Natural killer cell (primary cell): ENCODE results near the gene POLG. TPM values are rescaled to one million over a fixed set of nuclear protein-coding genes. Genes with fewer than 3 reads are reported as not detected.

Experiments used
- ATAC-seq, 3 donors: fragments of 150-1000 bp in 2 of 3; fragments of 200-7000 bp in 1 of 3; cut with Tn5 transposase; 1 replicate in 1 of 3; 2 replicates in 2 of 3; pipeline ENCODE4 v1.10.0; 2021; ENCODE audit warnings: mild to moderate bottlenecking in 2 of 3, moderate library complexity in 2 of 3
- DNase-seq, 2 donors: peaks; one replicate each; pipeline versions ENCODE4 v3.0.0 to v3.0.0-alpha.2; 2013 to 2021; ENCODE audit warnings: mixed read lengths in 1 of 2
- H3K27ac ChIP-seq: one replicate; pipeline ENCODE4 v1.5.1; 2013; ENCODE audit warnings: mild to moderate bottlenecking, low read length
- H3K27me3 ChIP-seq: one replicate; pipeline ENCODE4 v1.6.1; 2013; ENCODE audit warnings: low read length; ENCODE audit not compliant: control insufficient read depth, insufficient read depth
- H3K36me3 ChIP-seq: one replicate; pipeline ENCODE4 v1.6.1; 2013; ENCODE audit warnings: low read length; ENCODE audit not compliant: control insufficient read depth, insufficient read depth
- H3K4me1 ChIP-seq: one replicate; pipeline ENCODE4 v1.6.1; 2013; ENCODE audit warnings: low read length; ENCODE audit not compliant: control insufficient read depth, insufficient read depth
- H3K4me3 ChIP-seq: one replicate; pipeline ENCODE4 v1.5.1; 2013; ENCODE audit warnings: low read length
- H3K9me3 ChIP-seq: one replicate; pipeline ENCODE4 v1.6.1; 2013; ENCODE audit warnings: low read length; ENCODE audit not compliant: control insufficient read depth, insufficient read depth
- H3K27ac Mint-ChIP-seq, 2 donors: one replicate each; pipeline ENCODE4 v1.8.0; 2022; ENCODE audit warnings: mild to moderate bottlenecking in 2 of 2, mixed read lengths in 2 of 2, moderate library complexity in 1 of 2
- H3K27me3 Mint-ChIP-seq, 2 donors: one replicate each; pipeline ENCODE4 v1.8.0; 2022; ENCODE audit warnings: low read depth in 2 of 2, mixed read lengths in 2 of 2
- H3K36me3 Mint-ChIP-seq: one replicate; pipeline ENCODE4 v1.8.0; 2022; ENCODE audit warnings: mixed read lengths
- H3K4me1 Mint-ChIP-seq, 2 donors: one replicate each; pipeline ENCODE4 v1.8.0; 2022; ENCODE audit warnings: mixed read lengths in 2 of 2
- H3K4me3 Mint-ChIP-seq: one replicate; pipeline ENCODE4 v1.8.0; 2022; ENCODE audit warnings: mild to moderate bottlenecking, moderate library complexity, mixed read lengths
- H3K9me3 Mint-ChIP-seq, 2 donors: one replicate each; pipeline ENCODE4 v1.8.0; 2022; ENCODE audit warnings: mixed read lengths in 2 of 2
- WGBS: methylation state at CpG from one replicate; pipeline ENCODE4 v1.1.7; 2013; ENCODE audit warnings: missing lambda C conversion rate; ENCODE audit not compliant: insufficient coverage; 5-methylcytosine and 5-hydroxymethylcytosine counted together
- intact Hi-C: fragments of 100-400 bp; cut with micrococcal nuclease; formaldehyde crosslinking; loops from one replicate; pipeline ENCODE4 v1.14.2; 2022
- total RNA-seq, 4 donors: library from RNA; stranded (reverse); fragments of 120-200 nt in 1 of 4; gene quantifications; one replicate each; pipeline versions ENCODE4 v1.2.3 to v1.2.4, GENCODE V29; 2013 to 2022
- TF ChIP-seq, protein P1 (sequence below): fragments of 200-600 bp; IDR thresholded peaks from one replicate; pipeline ENCODE4 v1.8.0; 2022; ENCODE audit warnings: antibody characterized with exemption

The POLG gene
- 100 to 1,000 TPM; 205 to 253 (median 238) TPM for total RNA-seq
- 107 TPM for total RNA-seq (2013)

DNA sequence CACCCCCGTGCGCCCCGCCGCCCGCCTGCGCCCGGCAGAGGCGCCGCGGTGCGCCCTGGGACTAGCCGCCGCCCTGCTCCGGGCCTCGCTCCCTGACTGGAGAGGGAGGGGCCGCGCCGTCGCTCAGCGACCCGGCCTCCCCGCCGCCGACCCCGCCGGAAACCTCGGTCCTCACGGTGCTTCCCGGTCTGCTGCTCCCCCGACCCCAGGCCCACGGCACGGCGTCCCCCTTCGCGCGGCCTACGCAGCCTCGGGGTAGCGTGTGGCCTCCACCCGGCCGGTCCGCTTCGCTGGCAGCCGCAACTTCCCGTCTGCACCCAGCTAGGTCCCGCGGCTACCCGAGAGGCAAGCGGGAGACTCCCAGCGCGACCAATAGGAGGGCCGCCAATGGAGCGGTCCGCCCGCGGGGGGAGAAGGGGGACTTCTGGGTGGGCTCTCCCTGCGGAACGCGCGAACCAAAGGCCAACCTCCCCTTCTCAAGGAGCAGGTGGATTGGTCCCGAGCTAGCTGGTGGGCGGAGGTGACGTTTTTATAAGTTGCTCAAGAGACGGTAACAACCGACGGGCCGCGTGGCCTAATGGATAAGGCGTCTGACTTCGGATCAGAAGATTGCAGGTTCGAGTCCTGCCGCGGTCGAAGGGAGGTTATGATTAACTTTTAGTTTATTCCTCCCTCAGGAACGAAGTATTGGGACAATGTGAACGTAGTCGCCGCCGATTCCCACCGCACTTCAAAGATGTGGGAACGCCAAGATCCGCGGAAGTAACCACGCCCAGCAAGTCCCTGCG lies at the start of gene POLG:
POLG (minus strand) TSS at position 315 of the 788 bp plus-strand sequence. CDS start 1,070 bp downstream, outside the sequence.
- no peaks in the 10 kb centered on the region for H3K9me3 ChIP-seq
- WGBS, result 0% methylated on average over 85 of the region's 85 CpGs
- peaks cover 18% of the 10 kb centered on the region for H3K36me3 Mint-ChIP-seq
- H3K4me1 ChIP-seq, result peaks cover 50% of the 10 kb centered on the region
- H3K27me3 Mint-ChIP-seq, result peaks cover 0 to 3% of the 10 kb centered on the region in 2 donors
- peaks cover 32% of the 10 kb centered on the region for H3K36me3 ChIP-seq
- peak within 1 kb of the TSS; percentile 66 for H3K27ac ChIP-seq
- H3K4me1 Mint-ChIP-seq, result peaks cover 47 to 51% of the 10 kb centered on the region in 2 donors
- no peaks in the 10 kb centered on the region for H3K27me3 ChIP-seq
- peak within 1 kb of the TSS; percentile 66 for H3K4me3 ChIP-seq
- DNase-seq, result peak; percentile 97 to 99
- ATAC-seq, result peak; percentile 88 to 97 (median 89)
- peak within 1 kb of the TSS; percentile 99 to 100 for H3K27ac Mint-ChIP-seq
- H3K9me3 Mint-ChIP-seq, result no peaks in the 10 kb centered on the region
- TF ChIP-seq, protein P1, sequence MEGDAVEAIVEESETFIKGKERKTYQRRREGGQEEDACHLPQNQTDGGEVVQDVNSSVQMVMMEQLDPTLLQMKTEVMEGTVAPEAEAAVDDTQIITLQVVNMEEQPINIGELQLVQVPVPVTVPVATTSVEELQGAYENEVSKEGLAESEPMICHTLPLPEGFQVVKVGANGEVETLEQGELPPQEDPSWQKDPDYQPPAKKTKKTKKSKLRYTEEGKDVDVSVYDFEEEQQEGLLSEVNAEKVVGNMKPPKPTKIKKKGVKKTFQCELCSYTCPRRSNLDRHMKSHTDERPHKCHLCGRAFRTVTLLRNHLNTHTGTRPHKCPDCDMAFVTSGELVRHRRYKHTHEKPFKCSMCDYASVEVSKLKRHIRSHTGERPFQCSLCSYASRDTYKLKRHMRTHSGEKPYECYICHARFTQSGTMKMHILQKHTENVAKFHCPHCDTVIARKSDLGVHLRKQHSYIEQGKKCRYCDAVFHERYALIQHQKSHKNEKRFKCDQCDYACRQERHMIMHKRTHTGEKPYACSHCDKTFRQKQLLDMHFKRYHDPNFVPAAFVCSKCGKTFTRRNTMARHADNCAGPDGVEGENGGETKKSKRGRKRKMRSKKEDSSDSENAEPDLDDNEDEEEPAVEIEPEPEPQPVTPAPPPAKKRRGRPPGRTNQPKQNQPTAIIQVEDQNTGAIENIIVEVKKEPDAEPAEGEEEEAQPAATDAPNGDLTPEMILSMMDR, result no peak
- intact Hi-C loops, result loop anchor here (1.0 to 10.0 kb wide), 4 partner anchors 92 to 696 kb away; partner anchors contain the start of genes ABHD2 and FANCI
- H3K4me3 Mint-ChIP-seq, result peak within 1 kb of the TSS; percentile 98

GRCh38 chr15:89384176-89384604 lies 49.6 kb upstream of the POLG start:
- TF ChIP-seq, protein P1, result no peak
- Mint-ChIP-seq H3K27me3 (peaks cover 0 to 17% of the 10 kb centered on the region in 2 donors), H3K9me3 (no peaks in the 10 kb centered on the region), H3K4me1 (peaks cover 0 to 5% of the 10 kb centered on the region in 2 donors), H3K36me3 (no peaks in the 10 kb centered on the region), H3K4me3 (no peak overlapping the region), H3K27ac (no peak overlapping the region)
- H3K4me1 ChIP-seq, result peaks cover 7% of the 10 kb centered on the region
- 75% methylated on average over 3 of the region's 3 CpGs for WGBS
- intact Hi-C loops, result no loop called here
- H3K36me3 ChIP-seq, result peaks cover 2% of the 10 kb centered on the region
- DNase-seq (no peak), ATAC-seq (no peak)
- no peaks in the 10 kb centered on the region for H3K9me3 ChIP-seq
- H3K27me3 ChIP-seq, result no peaks in the 10 kb centered on the region
- no peak overlapping the region for H3K27ac ChIP-seq
- no peak overlapping the region for H3K4me3 ChIP-seq

DNA sequence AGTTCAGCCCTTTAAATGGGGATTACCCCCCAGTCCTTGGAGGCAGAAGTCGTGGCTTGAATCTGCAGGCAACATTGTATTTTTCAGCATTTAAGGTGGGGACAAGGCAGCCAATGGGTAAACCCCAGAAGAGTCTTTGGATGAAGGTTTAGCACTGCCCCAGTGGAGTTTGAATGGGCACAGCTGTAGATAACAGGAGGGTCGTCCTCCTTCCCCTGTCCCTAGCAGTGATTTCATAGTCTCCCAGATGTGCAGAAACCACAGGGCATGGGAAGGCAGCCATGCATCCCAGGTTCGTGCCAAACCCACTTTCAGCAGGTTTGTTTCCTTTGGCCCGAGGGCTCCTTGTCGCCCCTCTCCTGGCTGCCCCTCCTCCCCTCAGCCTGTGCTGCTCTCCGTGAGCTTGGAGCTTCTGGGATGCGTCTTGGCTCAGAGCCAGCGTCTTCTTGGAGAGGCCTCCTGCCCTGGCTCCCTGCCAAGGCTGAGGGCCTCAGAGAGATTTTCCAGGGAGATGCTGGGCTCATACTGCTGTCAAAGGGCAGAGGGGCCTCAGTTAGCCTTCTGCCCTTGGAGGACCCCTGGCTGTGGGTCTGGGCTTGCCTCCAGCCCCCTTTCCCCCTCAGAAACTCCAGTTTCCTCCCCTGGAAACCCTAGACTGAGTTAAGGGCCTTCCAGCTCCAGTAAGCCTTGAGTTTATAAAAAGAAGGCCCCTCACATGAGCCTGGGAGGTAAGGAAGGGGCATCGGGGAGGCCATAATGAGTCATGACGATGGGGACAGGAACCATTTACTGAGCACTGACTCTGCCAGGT lies 48.9 kb upstream of the POLG start:
- DNase-seq (no peak), ATAC-seq (no peak)
- Mint-ChIP-seq H3K27ac (no peak overlapping the region), H3K4me3 (no peak overlapping the region), H3K36me3 (no peaks in the 10 kb centered on the region), H3K9me3 (no peaks in the 10 kb centered on the region), H3K4me1 (peaks cover 0 to 5% of the 10 kb centered on the region in 2 donors), H3K27me3 (peaks cover 0 to 12% of the 10 kb centered on the region in 2 donors)
- Histone ChIP-seq H3K4me1 (peaks cover 9% of the 10 kb centered on the region), H3K4me3 (no peak overlapping the region), H3K36me3 (no peaks in the 10 kb centered on the region), H3K9me3 (no peaks in the 10 kb centered on the region), H3K27me3 (peaks cover under 1% of the 10 kb centered on the region), H3K27ac (no peak overlapping the region)
- 69% methylated on average over 10 of the region's 10 CpGs for WGBS
- intact Hi-C loops, result no loop called here
- TF ChIP-seq, protein P1, result no peak
